Neuronal stem cell (in vitro differentiated cells): Measurements from ENCODE around the gene STEAP2.
"Not testable (repeated sequence)": the region's sequence is repeated elsewhere in the genome, so short reads cannot be mapped to it uniquely, and the experiment has no call there.

Experiments
- DNase-seq: peaks from one replicate; pipeline ENCODE4 v3.0.0-alpha.2; 2013; ENCODE audit warnings: low spot score
- H2AFZ ChIP-seq: one replicate; pipeline ENCODE4 v1.6.1; 2013; ENCODE audit warnings: mild to moderate bottlenecking, low read length, inconsistent platforms
- H2AK5ac ChIP-seq: 2 replicates; pipeline ENCODE4 v1.6.1; 2013; ENCODE audit warnings: low read depth, mild to moderate bottlenecking, inconsistent platforms, low read length, moderate library complexity, mixed read lengths
- H2BK120ac ChIP-seq: 2 replicates; pipeline ENCODE4 v1.6.1; 2013; ENCODE audit warnings: low read depth, mild to moderate bottlenecking, inconsistent platforms, low read length, moderate library complexity, mixed read lengths
- H2BK12ac ChIP-seq: one replicate; pipeline ENCODE4 v1.6.1; 2013; ENCODE audit warnings: low read length, inconsistent platforms
- H2BK15ac ChIP-seq: 2 replicates; pipeline ENCODE4 v1.6.1; 2013; ENCODE audit warnings: mild to moderate bottlenecking, low read length, inconsistent platforms, mixed read lengths
- H2BK5ac ChIP-seq: one replicate; pipeline ENCODE4 v1.6.1; 2013; ENCODE audit warnings: inconsistent platforms, mild to moderate bottlenecking, low read length, moderate library complexity
- H3K14ac ChIP-seq: one replicate; pipeline ENCODE4 v1.6.1; 2013; ENCODE audit warnings: low read length, inconsistent platforms
- H3K18ac ChIP-seq: 2 replicates; pipeline ENCODE4 v1.6.1; 2013; ENCODE audit warnings: low read length, inconsistent platforms
- H3K23ac ChIP-seq: 2 replicates; pipeline ENCODE4 v1.6.1; 2013; ENCODE audit warnings: low read depth, mild to moderate bottlenecking, mixed read lengths, low read length, inconsistent platforms; ENCODE audit not compliant: poor library complexity
- H3K27ac ChIP-seq: replicated peaks from 3 replicates; pipeline ENCODE4 v1.5.1; 2013; ENCODE audit warnings: low read length, inconsistent platforms
- H3K27me3 ChIP-seq, 3 experiments: 2 replicates each; pipeline ENCODE4 v1.6.1; 2013; ENCODE audit warnings: low read length in 3 of 3, mild to moderate bottlenecking in 2 of 3, inconsistent platforms in 1 of 3, low read depth in 1 of 3, mixed read lengths in 1 of 3, moderate library complexity in 1 of 3; ENCODE audit not compliant: control insufficient read depth in 3 of 3, insufficient read depth in 3 of 3
- H3K36me3 ChIP-seq, 2 donors: replicated peaks in 1 of 2; 2 replicates each; pipeline ENCODE4 v1.6.1; 2013; ENCODE audit warnings: low read length in 2 of 2; ENCODE audit not compliant: control insufficient read depth in 2 of 2, insufficient read depth in 2 of 2
- H3K4ac ChIP-seq: 2 replicates; pipeline ENCODE4 v1.6.1; 2013; ENCODE audit warnings: inconsistent platforms, mild to moderate bottlenecking, low read length, moderate library complexity
- H3K4me1 ChIP-seq, 2 donors: 1 replicate in 1 of 2; 2 replicates in 1 of 2; pipeline ENCODE4 v1.6.1; 2013; ENCODE audit warnings: low read length in 2 of 2, low read depth in 1 of 2; ENCODE audit not compliant: control insufficient read depth in 2 of 2, insufficient read depth in 1 of 2
- H3K4me2 ChIP-seq: one replicate; pipeline ENCODE4 v1.6.1; 2013; ENCODE audit warnings: mild to moderate bottlenecking, low read length, inconsistent platforms; ENCODE audit not compliant: insufficient read depth, poor library complexity, severe bottlenecking
- H3K4me3 ChIP-seq, 2 donors: 2 replicates each; pipeline ENCODE4 v1.5.1; 2013; ENCODE audit warnings: low read length in 2 of 2, mild to moderate bottlenecking in 2 of 2, inconsistent platforms in 1 of 2, moderate library complexity in 1 of 2
- H3K79me1 ChIP-seq: one replicate; pipeline ENCODE4 v1.6.1; 2013; ENCODE audit warnings: low read depth, mild to moderate bottlenecking, inconsistent platforms, low read length, moderate library complexity
- H3K9ac ChIP-seq: one replicate; pipeline ENCODE4 v1.6.1; 2013; ENCODE audit warnings: mild to moderate bottlenecking, low read depth, low read length, inconsistent platforms; ENCODE audit not compliant: poor library complexity
- H3K9me3 ChIP-seq, 2 donors: replicated peaks in 1 of 2; 2 replicates each; pipeline versions ENCODE3 to v1.6.1; 2013; ENCODE audit warnings: low read length in 2 of 2, mild to moderate bottlenecking in 2 of 2, inconsistent platforms in 1 of 2, low read depth in 1 of 2, mixed read lengths in 1 of 2, moderate library complexity in 1 of 2; ENCODE audit not compliant: control insufficient read depth in 2 of 2, insufficient read depth in 1 of 2
- H4K8ac ChIP-seq: one replicate; pipeline ENCODE4 v1.6.1; 2013; ENCODE audit warnings: low read depth, mild to moderate bottlenecking, inconsistent platforms, low read length, moderate library complexity
- H4K91ac ChIP-seq: one replicate; pipeline ENCODE4 v1.6.1; 2013; ENCODE audit warnings: low read length, low read depth, mild to moderate bottlenecking, inconsistent platforms; ENCODE audit not compliant: poor library complexity
- WGBS, 2 donors: extraction: QIAGEN DNeasy Blood & Tissue Kit; methylation state at CpG; one replicate each; pipeline ENCODE4 v1.1.7; 2013; ENCODE audit warnings: missing lambda C conversion rate in 2 of 2, mixed read lengths in 1 of 2; ENCODE audit not compliant: insufficient read length in 2 of 2, insufficient replicate concordance in 1 of 2; ENCODE audit errors: extremely low coverage in 2 of 2; 5-methylcytosine and 5-hydroxymethylcytosine counted together

Gene STEAP2

DNA sequence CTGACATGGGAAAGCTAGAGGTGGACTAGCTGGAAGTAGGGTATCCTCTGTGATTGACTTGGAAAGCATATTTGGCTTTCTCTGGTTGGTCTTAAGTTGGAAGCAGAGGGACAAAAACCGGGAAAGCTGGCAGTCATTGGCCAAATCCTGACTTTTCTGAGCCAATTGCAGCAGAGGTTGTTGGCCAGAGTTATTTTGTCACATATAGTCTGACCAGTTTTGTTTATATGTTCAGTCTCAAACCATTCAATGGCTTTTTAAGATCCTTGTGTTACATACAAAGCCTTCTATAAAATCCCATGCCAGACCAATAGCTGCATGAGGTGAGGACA is 39.7 kb downstream of the STEAP2 start:
- Histone ChIP-seq H4K8ac (no peak overlapping the region), H3K4me2 (no peak overlapping the region), H3K27me3 (peaks cover 0 to 39% (median 0%) of the 10 kb centered on the region in 3 experiments), H3K79me1 (no peaks in the 10 kb centered on the region), H2AK5ac (no peak overlapping the region), H3K18ac (no peak overlapping the region), H3K9ac (no peak overlapping the region), H3K4me1 (no peaks in the 10 kb centered on the region), H3K23ac (no peak overlapping the region), H2BK12ac (no peak overlapping the region), H2AFZ (no peak overlapping the region), H3K27ac (no peak overlapping the region), H4K91ac (no peak overlapping the region), H3K14ac (no peak overlapping the region), H3K4me3 (no peak overlapping the region), H2BK120ac (no peak overlapping the region), H2BK5ac (no peak overlapping the region), H3K36me3 (no peaks in the 10 kb centered on the region), H3K9me3 (no peaks in the 10 kb centered on the region), H2BK15ac (no peak overlapping the region), H3K4ac (no peak overlapping the region)
- DNase-seq = no peak
- WGBS, 2 donors = no CpG with 5 or more reads among the region's 1 CpG

DNA sequence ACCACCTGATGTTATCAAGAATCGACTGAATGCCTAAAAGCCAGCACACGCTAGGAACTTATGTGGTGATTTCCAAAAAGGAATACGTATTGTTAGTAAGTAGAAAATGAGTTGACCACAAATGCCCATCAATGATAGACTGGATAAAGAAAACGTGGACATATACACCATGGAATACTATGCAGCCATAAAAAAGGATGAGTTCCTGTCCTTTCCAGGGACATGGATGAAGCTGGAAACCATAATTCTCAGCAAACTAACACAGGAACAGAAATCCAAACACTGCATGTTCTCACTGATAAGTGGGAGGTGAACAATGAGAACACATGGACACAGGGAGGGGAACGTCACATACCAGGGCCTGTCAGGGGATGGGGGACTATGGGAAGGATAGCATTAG is 44.5 kb downstream of the STEAP2 start:
- H3K9me3 ChIP-seq, H2AFZ ChIP-seq, H4K91ac ChIP-seq, H3K9ac ChIP-seq, H3K4me3 ChIP-seq, H2AK5ac ChIP-seq, H3K4me1 ChIP-seq, H3K4me2 ChIP-seq, H3K79me1 ChIP-seq, H3K18ac ChIP-seq, H3K23ac ChIP-seq, H3K14ac ChIP-seq, H2BK15ac ChIP-seq, H2BK12ac ChIP-seq, H4K8ac ChIP-seq, H2BK120ac ChIP-seq, H2BK5ac ChIP-seq, DNase-seq, H3K27ac ChIP-seq, H3K4ac ChIP-seq, H3K27me3 ChIP-seq, H3K36me3 ChIP-seq: not testable (repeated sequence)
- WGBS, 2 donors = no CpG with 5 or more reads among the region's 5 CpGs

DNA sequence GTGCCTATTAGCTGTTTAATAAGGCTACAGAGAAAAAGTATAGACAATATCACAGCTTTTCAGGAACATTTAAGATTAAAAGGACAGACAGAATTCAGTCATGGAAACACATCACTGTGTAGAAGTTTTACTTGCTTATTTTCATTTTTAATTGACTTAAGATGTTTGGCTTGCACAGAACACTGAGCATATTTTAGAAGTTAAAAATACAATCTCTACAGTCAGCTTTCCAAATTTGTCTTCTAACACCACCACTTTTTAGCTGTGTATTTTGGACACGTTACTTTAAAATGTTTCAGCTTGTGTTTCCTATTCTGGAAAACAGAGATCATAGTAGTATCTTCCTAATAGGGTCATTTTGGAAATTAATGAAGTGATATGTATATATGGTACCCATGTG is 45.2 kb downstream of the STEAP2 start:
- Histone ChIP-seq H3K27me3 (no peaks in the 10 kb centered on the region), H3K27ac (no peak overlapping the region), H2BK15ac (no peak overlapping the region), H3K4me3 (no peak overlapping the region), H2AFZ (no peak overlapping the region), H2BK120ac (no peak overlapping the region), H3K18ac (no peak overlapping the region), H2AK5ac (no peak overlapping the region), H2BK5ac (no peak overlapping the region), H3K4me2 (no peak overlapping the region), H3K14ac (no peak overlapping the region), H3K9me3 (no peaks in the 10 kb centered on the region), H3K4ac (no peak overlapping the region), H4K8ac (no peak overlapping the region), H3K4me1 (no peaks in the 10 kb centered on the region), H3K23ac (no peak overlapping the region), H4K91ac (no peak overlapping the region), H3K36me3 (no peaks in the 10 kb centered on the region), H3K9ac (no peak overlapping the region), H2BK12ac (no peak overlapping the region), H3K79me1 (no peaks in the 10 kb centered on the region)
- DNase-seq = no peak
- WGBS, 2 donors = no CpG with 5 or more reads among the region's 1 CpG

DNA sequence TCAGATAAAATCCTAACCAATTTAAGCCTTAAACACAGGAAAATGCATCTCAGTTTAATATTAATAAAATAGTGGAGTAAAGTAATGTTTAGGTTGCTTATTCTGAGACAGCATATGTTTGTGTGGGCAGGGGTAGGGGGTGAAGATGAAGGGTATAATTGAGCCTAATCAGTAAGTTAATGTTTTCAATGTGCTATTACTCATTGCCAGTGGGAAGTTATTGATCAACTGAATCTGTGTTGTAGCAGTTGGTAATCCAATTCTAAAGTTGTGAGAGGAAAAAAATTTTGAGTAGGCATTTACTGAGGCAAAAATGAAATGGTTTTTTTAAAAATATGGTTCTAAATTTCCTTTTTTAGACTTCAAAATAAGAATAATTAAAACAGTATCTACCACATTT is 49.9 kb downstream of the STEAP2 start:
- H3K23ac ChIP-seq = no peak overlapping the region
- H3K27ac ChIP-seq = no peak overlapping the region
- H3K4me3 ChIP-seq = no peak overlapping the region
- no peak overlapping the region for H3K4me2 ChIP-seq
- H4K91ac ChIP-seq = no peak overlapping the region
- H3K18ac ChIP-seq = no peak overlapping the region
- H3K27me3 ChIP-seq = no peaks in the 10 kb centered on the region
- no peak overlapping the region for H2BK5ac ChIP-seq
- no peak overlapping the region for H2AK5ac ChIP-seq
- no peak overlapping the region for H2BK12ac ChIP-seq
- no peak overlapping the region for H3K9ac ChIP-seq
- H2BK120ac ChIP-seq = no peak overlapping the region
- H3K4ac ChIP-seq = no peak overlapping the region
- no peak for DNase-seq
- H3K36me3 ChIP-seq = no peaks in the 10 kb centered on the region
- H3K79me1 ChIP-seq = no peaks in the 10 kb centered on the region
- no peaks in the 10 kb centered on the region for H3K9me3 ChIP-seq
- no peak overlapping the region for H3K14ac ChIP-seq
- no peak overlapping the region for H2BK15ac ChIP-seq
- no peaks in the 10 kb centered on the region for H3K4me1 ChIP-seq
- no peak overlapping the region for H4K8ac ChIP-seq
- no peak overlapping the region for H2AFZ ChIP-seq
